ENCODE data around the gene BPIFB6.

The BPIFB6 gene

DNA sequence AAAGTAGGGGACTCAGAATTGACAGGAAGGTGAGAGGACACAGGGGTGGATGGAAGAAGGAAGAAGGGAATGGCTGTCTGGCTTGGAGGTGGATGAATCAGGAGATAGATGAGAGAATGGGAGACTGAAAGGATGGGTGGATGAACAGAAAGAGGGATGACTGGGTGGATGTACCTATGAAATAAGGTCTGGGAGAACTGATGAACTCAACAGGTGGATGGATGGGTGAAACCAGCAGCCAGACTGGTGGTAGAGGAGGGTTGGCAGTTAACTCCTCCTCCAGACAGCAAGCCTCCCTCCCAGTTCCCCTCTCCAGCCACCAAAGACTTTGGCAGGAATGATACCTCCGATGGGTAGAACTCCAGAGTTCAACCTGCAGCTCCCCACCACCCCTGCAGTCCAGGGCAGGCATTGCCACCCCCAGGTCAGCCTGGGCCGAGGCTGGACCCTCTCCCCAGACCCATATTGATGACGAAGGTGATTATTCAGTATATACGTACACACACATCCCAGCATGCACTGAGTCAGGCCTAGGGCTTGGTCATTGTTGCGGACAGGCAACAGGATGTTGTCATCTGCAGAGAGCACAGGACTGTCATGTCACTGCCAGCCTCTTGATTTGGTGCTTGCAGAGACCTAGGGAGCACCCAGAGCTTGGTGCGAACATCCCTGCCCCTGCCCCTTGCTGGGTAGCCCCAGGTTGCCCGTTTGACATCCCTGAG is 29.2 kb upstream of the BPIFB6 start:
- TF ChIP-seq, protein P1, sequence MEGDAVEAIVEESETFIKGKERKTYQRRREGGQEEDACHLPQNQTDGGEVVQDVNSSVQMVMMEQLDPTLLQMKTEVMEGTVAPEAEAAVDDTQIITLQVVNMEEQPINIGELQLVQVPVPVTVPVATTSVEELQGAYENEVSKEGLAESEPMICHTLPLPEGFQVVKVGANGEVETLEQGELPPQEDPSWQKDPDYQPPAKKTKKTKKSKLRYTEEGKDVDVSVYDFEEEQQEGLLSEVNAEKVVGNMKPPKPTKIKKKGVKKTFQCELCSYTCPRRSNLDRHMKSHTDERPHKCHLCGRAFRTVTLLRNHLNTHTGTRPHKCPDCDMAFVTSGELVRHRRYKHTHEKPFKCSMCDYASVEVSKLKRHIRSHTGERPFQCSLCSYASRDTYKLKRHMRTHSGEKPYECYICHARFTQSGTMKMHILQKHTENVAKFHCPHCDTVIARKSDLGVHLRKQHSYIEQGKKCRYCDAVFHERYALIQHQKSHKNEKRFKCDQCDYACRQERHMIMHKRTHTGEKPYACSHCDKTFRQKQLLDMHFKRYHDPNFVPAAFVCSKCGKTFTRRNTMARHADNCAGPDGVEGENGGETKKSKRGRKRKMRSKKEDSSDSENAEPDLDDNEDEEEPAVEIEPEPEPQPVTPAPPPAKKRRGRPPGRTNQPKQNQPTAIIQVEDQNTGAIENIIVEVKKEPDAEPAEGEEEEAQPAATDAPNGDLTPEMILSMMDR (IDR thresholded peaks at IDR 0.05), result no peak
- H3K27ac ChIP-seq, result no peak overlapping the region
- H3K4me3 ChIP-seq, result no peak overlapping the region
- DNase-seq (ENCODE audit: low spot score), result no peak

DNA sequence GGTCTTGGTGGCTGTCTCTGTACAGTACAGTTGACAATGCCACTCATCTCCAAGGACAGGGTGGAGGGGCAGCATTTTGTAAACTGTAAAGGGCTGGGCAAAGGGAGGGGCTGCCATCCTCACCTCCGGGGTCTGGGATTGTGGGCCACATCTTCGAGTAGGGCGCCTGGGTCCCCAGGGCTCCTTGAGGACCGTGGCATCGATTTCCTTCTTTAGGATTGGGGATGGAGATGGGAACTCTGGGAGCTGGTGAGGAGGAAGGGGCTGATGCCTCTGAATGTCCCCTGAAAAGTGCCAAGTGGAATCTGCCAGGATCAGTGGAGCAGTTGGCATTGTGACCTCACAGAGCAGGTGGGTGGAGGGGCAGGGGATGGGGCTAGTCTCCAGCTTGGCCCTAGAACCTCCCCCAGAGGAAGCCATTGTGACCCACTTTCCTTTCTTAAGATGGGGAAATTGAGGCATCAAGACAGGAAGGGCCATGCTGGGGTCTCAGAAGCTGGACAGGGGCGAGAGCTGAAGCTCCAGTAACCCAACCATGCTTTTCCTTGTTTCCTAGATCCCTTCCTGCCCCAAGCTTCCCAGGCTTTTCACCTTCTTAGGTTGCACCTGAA is 27.2 kb upstream of the BPIFB6 start, which contains the start of gene SUN5:
Gene SUN5, minus strand, starts transcription at position 293 of the 611 bp plus-strand sequence. Its CDS starts 93 bp downstream, at position 200.
- H3K27ac ChIP-seq, result no peak within 1 kb of the TSS
- DNase-seq (ENCODE audit: low spot score), result no peak
- no peak within 1 kb of the TSS for H3K4me3 ChIP-seq
- TF ChIP-seq, protein P1 (IDR thresholded peaks at IDR 0.05), result no peak

DNA sequence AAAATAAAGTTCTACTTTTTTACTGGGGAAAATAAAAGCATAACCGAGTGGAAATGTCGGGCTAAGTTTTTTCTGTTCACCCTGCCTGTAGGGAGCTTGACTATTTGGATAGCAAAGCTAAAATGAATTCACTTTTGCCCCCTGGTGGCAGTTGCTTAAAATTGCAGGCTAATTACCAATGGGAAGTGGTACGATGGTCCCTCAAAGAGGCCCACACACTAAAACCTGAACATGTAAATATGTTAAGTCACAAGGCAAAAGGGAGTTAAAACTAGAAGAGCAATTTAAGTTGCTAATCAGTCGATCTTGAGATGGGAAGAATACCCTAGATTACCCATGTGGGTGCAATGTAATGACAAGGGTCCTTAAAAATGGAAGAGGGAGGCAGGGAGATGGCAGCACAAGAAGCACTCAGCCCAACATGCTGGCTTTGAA is 26.3 kb upstream of the BPIFB6 start:
- TF ChIP-seq, protein P1 (IDR thresholded peaks at IDR 0.05), result no peak
- no peak overlapping the region for H3K27ac ChIP-seq
- DNase-seq (ENCODE audit: low spot score), result no peak
- no peak overlapping the region for H3K4me3 ChIP-seq

DNA sequence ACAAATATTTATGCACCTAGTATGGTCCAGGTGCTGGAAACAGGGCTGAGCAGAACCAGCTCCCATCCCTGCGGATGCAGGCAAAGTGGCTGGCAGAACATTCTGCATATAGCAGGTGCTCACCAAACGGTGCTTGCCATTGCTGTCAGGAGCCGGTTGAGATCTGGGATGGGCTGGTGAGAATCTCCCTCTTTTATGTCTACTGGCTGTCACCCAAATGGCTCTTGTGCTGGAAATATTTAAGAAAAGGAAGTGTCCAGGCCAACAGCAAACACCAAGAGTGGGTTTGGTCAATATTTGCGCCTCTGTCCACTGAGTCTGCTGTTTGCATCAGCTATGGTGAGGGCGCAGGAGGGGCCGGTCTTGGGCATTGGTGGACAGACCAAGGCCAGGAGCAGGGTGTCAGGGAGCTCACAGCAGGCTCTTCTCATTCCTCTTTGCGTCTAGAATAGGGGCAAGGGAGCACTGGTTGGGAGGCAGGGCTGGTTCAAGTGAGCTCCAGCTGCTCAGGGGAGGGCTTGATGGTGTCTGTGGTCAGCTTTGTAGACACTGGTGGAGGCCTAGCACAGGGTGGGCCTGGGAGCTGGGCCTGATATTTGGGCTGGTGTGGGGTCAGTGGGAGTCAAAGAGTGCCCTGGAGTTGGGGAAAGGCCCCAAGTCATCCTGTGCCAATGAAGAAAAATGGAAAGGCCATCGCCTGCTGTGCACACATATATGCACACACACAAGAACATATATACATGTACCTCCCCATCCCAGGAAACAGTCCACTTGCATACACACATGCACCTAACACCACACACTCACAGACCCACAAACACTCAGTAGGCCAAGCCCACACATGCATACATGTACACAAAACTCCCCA is 25.3 kb upstream of the BPIFB6 start:
- Histone ChIP-seq H3K27ac (no peak overlapping the region), H3K4me3 (no peak overlapping the region)
- DNase-seq (ENCODE audit: low spot score), result no peak
- TF ChIP-seq, protein P1 (IDR thresholded peaks at IDR 0.05), result no peak

DNA sequence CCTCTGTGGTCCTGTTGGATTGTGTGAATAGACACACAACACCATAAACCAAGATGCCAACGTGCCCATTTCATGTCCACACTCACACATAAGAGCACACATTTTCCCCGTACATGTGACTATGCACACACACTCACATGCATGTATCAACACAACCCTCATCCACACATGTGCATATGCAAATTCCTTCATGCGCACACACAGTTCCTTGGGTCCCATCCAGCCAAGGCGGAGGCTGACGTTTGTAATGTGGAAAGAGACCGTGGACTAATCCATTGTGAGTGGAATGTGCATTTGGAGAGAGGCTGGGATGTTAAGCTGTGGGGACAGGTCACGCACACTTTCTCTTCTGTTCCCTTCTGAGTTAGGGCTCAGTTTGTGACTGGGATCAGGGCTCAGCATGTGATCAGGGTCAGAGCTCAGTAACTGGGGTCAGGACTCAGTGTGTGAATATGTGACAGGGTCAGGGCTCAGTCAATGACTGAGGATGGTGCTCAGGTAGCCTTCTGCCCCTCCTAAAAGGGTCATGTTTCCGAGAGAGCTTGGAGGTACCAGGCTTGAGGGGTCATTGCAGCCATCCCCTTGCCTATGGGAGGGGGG is 24.6 kb upstream of the BPIFB6 start:
- TF ChIP-seq, protein P1 (IDR thresholded peaks at IDR 0.05), result no peak
- Histone ChIP-seq H3K27ac (no peak overlapping the region), H3K4me3 (no peak overlapping the region)
- no peak for DNase-seq (ENCODE audit: low spot score)

GRCh38 chr20:33007376-33008335 is 23.8 kb upstream of the BPIFB6 start, which contains the start of gene BPIFB2:
BPIFB2 (plus strand) TSS chr20:33007704; CDS start chr20:33008575, 871 bp downstream.
- DNase-seq (ENCODE audit: low spot score), result no peak
- TF ChIP-seq, protein P1 (IDR thresholded peaks at IDR 0.05), result no peak
- no peak within 1 kb of the TSS for H3K4me3 ChIP-seq
- H3K27ac ChIP-seq, result no peak within 1 kb of the TSS

Measured in coronary artery (tissue), 2 donors.